ENCODE measurements around the gene IQSEC3. TPM values are rescaled to one million over a fixed set of nuclear protein-coding genes. Genes with fewer than 3 reads are reported as not detected.

The IQSEC3 gene
- total RNA-seq, 1 donor from 2014 or later = 4.5 TPM

- DNase-seq = no peak
Observed at GRCh38 chr12:80681-81190, 14.2 kb downstream of the IQSEC3 start.

GRCh38 chr12:82740-83139 lies 16.2 kb downstream of the IQSEC3 start:
- DNase-seq = no peak

GRCh38 chr12:84056-84455 lies 17.5 kb downstream of the IQSEC3 start:
- DNase-seq = peak; percentile 46

- no peak for DNase-seq
Observed at GRCh38 chr12:85191-85666, 18.7 kb downstream of the IQSEC3 start.

GRCh38 chr12:87315-87714 lies 20.7 kb downstream of the IQSEC3 start:
- DNase-seq = no peak

- no peak for DNase-seq
Observed at GRCh38 chr12:87856-88255, 21.3 kb downstream of the IQSEC3 start.

GRCh38 chr12:89653-90052 lies 23.1 kb downstream of the IQSEC3 start:
- no peak for DNase-seq

- DNase-seq = no peak
Observed at GRCh38 chr12:91213-91612, 24.6 kb downstream of the IQSEC3 start.

GRCh38 chr12:93266-94005 lies 26.9 kb downstream of the IQSEC3 start:
- no peak for DNase-seq

GRCh38 chr12:96543-96942 lies 30.0 kb downstream of the IQSEC3 start:
- DNase-seq = no peak

GRCh38 chr12:98924-99352 lies 32.4 kb downstream of the IQSEC3 start:
- no peak for DNase-seq

GRCh38 chr12:99605-100004 lies 33.0 kb downstream of the IQSEC3 start:
- DNase-seq = no peak

GRCh38 chr12:101969-102878 lies 35.7 kb downstream of the IQSEC3 start:
- no peak for DNase-seq

GRCh38 chr12:102879-103168 lies 36.3 kb downstream of the IQSEC3 start:
- no peak for DNase-seq

- DNase-seq = no peak
Observed at GRCh38 chr12:103169-103981, 36.8 kb downstream of the IQSEC3 start.

- no peak for DNase-seq
Observed at GRCh38 chr12:104551-105081, 38.0 kb downstream of the IQSEC3 start.

GRCh38 chr12:105696-106095 lies 39.1 kb downstream of the IQSEC3 start:
- DNase-seq = no peak

- no peak for DNase-seq
Observed at GRCh38 chr12:106118-106591, 39.6 kb downstream of the IQSEC3 start.

- no peak for DNase-seq
Observed at GRCh38 chr12:108594-108993, 42.0 kb downstream of the IQSEC3 start.

- DNase-seq = no peak
Observed at GRCh38 chr12:109446-109845, 42.9 kb downstream of the IQSEC3 start.

- no peak for DNase-seq
Observed at GRCh38 chr12:109872-110271, 43.3 kb downstream of the IQSEC3 start.
